ENCODE results near the gene METTL6.
"Not testable (repeated sequence)": the region's sequence is repeated elsewhere in the genome, so short reads cannot be mapped to it uniquely, and the experiment has no call there.

METTL6 gene, protein sequence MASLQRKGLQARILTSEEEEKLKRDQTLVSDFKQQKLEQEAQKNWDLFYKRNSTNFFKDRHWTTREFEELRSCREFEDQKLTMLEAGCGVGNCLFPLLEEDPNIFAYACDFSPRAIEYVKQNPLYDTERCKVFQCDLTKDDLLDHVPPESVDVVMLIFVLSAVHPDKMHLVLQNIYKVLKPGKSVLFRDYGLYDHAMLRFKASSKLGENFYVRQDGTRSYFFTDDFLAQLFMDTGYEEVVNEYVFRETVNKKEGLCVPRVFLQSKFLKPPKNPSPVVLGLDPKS

DNA sequence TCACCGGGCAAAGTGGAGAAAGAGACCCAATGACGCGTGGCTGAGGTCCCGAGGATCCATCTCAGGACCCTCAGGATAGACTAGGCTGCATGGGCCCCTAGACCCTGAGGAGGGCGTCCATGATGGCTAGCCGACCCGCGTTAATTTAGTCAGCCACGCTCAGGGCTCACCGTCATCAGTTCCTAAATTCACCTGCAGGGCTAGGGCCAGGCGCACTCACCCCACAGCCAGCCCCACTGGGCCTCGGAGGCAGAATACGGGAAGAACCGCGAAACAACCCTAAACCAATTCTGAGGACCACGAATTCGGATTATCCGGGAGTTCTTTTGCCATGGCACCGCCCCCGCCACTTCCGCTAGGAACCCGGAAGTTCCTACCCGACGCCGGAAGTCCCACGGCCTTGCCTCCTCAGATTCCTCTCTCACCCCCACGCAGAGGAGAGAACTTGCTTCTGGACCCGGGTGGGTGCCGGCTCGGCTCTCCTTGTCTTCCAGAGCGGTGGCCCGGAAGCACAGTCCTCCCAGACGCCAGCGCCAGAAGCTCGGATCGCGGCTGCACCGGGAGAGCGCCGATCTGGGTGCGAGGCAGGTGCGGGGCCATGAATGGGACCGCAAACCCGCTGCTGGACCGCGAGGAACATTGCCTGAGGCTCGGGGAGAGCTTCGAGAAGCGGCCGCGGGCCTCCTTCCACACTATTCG is at the start of gene METTL6, which contains the start of gene EAF1:
Gene METTL6 (minus strand): TSS at position 363 of the 699 bp plus-strand sequence. CDS start 1,033 bp downstream, outside the sequence.
Gene EAF1 (plus strand): TSS at position 417 of the 699 bp plus-strand sequence. CDS start 182 bp downstream, at position 599.
- peak; percentile 85 for DNase-seq (ENCODE audit: low spot score)

DNA sequence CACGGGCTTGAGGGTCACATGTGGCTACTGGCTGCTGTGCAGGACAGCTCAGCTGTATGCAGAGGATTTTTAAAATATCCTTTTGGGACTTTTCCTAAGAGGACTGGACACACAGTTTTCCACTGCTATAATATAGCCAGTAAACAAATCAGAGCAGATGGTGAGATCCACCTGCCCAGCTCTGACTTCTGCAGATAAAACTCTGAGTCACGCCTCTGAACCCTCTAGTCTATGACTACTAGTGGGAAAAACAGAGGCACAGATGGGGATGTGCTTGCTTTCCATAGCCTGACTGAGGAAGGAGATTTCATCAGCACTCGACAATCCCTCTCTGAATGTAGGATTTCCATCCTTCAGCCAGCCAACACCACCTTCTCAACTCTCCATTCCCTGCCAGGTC is 49.0 kb upstream of the METTL6 start:
- no peak for DNase-seq (ENCODE audit: low spot score)

DNA sequence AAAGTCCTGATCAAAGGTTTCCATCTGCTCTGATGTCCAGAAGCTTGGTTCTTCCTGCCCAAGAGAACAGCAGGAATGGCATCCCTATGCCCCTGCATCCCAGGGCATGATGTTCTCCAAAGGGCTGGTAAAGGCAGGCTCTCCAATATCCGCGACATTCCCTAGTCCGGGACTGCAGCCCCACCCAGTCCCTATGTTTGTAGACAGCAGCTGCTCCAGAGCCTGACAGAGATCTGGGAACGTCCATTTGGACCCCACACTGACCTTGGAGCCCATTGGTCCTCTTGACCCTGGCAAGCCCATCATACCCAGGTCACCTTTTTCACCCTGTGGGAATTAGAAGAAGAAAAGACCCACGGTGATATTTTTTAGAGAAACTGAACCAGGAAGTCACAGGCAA is 47.8 kb upstream of the METTL6 start:
- DNase-seq (ENCODE audit: low spot score): no peak

DNA sequence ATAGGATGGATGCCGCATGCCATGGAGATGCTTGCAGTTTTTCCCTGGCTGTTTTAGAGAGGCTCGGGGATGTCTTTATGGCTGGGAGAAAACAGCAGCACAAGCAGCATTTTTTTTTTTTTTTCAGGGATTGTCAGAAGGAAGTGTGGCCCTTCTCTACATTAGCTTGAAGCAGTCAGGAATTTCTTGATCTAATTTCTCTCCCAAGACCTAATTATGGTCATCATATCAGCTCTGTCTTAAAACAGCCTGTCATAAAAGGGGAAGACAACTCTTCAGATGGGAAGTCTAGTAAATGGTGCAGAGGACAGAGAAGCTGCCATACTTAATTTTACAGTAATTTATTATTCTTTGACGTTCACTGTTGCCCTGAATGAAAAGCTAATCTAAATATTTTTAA is 44.5 kb upstream of the METTL6 start:
- DNase-seq (ENCODE audit: low spot score): no peak

DNA sequence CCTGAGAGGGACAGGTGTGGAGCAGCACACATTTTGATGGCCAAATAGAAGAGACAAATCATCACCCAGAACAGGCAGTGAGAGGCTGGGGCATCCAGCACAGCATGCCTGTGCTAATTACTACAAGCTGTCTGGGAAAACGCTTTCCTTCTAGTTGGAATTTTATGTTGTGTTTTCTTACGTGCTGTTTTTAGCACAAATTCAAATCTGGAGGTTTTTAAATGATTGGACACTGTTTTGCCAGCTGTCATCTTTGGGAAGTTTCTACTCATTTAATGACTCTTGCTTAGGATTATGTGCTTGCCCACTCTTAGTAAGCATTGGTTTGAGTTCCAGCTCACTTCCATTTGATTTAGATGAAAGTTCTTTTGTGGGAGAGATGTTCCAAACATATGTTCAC is 43.5 kb upstream of the METTL6 start:
- DNase-seq (ENCODE audit: low spot score): no peak

DNA sequence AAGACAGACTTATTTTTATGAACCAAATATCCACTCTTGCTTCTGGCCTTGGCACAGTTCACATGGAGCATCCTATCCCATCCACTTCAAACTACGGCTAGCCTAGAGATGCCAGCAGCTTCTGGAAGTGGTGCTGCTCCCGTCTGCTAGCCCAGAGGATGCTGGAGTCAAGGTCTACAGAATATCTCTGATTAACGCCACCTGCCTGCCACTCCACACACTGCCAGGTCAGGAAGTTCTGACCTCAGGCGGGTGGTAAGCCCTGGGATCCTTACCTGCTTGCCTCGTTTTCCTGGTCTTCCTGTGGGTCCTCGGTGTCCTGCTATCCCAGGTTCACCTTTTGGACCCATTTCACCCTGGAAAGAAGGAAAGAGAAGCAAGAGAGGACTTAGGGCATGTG is 42.9 kb upstream of the METTL6 start:
- DNase-seq (ENCODE audit: low spot score): no peak

DNA sequence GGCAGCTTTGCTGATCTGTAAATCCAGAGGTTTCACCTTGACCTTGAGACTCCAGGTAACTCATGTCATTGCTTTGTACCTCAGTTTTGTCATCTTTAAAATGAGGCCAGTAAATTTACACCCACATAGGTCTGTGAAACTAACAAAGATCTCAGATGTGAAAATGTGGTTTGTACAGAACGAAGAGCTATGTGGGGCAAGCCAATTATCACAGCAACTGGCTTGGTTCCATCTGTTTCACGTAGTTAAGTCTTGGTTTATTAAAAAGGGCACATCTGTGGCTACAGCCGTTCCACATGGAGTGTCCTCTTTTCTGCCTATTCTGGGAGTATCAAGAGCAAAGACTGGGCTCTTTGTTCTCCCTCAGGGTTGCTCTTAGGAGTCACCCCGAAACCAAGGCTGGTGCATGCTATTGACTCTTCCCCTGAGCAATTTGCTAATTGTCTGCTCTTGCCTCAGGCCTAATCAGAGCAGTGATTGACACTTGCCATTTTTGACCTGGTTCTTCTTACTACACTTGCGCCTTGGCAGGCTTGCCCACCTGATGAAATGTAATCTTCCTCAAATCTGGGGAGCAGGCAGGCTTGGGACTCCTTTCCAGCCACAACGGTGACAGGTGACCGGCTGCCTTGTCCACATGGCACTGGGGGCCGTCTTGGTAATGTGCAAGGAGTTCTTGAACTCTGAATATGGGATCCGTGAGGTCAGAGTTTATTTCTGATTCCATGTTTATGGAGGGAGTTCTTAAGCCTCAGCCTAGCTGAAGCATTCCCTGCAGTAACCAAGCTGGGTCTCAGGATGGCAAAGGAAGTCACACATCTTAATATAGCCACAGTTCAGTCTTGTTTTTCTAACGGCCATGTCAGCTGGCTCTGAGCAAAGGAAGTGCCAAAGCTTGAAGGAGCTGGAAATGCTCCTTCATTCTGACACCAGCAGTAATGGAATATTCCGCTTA is 40.2 kb upstream of the METTL6 start:
- no peak for DNase-seq (ENCODE audit: low spot score)

DNA sequence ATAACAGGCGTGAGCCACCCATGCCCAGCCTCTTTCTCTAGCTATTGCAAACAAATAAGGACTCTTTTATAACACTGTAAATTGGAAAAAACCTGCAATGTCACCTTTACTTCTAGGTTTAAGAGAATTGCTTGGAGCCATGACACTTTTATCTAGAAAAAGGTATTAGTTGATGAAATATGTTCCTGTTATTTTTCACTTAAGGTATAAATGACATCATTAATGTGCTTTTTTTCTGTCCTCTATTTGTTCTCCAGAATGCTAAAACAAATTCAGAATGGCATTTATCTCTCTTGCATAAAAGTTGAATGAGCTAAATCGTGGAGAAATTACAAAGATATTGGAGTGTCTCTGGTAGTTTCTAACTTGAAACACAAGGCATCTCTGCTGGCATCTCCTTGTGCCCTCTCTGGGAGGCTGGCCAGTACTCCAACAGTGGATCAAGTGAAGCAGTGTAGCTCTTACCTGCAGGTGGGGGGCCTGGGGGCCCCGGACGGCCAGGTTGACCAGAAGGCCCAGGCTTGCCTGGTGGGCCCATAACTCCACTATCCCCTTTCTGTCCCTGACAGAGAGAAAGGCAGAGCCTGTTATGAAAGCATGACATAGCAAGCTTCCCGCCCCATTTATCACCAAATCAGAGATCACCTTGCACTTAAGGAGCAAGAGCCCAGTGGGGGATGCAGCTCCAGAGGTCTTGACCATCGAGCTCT is 38.7 kb upstream of the METTL6 start:
- no peak for DNase-seq (ENCODE audit: low spot score)

DNA sequence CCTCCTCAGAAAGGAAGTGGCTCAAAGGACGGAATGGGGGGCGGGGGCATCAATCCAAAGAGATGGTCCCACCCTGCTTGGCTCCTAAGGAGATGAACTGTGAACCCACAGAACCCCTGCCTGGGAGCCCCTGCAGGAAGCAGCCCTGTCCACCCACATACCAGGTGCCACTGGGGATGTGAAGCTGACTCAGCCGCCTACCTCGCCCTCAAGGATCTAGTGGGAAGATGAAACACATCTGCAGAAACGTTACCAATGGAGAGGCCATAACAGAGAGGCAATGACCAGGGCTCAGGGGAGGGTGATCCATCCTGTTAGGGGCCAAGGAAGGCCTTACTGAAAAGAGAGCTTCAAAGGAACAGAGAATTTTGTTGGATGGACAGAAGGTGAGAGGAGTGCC is 35.1 kb upstream of the METTL6 start:
- DNase-seq (ENCODE audit: low spot score): no peak

DNA sequence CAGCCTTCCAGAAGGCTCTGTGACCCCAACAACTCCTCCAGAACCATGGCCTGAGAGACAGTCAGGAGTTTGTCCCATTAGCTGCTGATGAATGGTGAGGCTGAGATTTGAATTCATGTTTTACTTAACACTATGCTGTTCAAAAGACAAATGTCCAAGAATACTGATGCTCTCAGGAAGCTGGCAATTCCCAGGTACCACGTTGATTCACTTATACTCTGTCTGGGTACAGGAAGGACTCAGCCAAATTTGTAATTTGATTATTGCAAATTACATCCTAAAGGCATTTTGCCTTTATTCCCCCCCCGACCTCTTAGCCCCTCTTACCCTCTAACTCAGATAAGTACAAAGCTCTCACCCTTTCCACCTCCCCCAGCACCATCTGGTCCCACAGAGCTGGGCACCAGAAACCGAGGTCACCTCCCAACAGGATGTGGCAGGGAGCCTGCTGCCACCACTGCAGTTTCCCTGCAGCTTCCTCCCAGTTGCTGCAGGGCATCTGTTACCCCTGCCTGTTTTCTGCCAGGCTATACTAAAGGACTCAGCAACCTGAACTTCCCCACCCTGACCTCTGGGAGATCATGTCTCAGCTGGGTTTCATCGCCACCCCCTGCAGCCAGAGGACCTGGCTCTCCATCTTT is 33.7 kb upstream of the METTL6 start:
- DNase-seq (ENCODE audit: low spot score): no peak

DNA sequence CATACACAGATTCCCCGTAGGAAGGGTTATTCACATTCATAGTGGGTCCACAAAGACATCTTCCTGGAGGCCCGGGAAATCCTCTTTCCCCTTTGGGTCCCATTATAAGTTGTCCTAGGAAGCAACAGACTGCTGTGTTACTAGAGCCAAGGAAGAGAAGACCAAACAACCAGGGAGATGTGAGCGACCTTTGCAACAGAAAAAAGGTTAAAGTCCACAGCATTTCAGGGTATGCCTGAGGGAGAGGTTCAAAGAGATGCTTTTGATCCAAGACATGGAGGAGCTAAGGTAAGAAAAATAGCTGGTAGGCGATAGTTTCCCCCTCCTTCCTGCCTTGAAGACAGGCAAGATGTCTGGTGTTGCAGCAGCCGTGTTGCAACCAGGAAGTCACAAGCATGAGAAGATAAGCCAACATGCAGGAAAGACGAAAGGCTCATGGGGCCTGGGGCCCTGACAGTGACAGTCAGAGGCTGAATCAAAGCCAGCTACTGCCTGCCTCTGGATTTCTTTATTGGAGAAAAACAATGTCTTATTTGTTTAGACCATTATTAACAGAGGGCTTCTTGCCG is 31.0 kb upstream of the METTL6 start:
- no peak for DNase-seq (ENCODE audit: low spot score)

DNA sequence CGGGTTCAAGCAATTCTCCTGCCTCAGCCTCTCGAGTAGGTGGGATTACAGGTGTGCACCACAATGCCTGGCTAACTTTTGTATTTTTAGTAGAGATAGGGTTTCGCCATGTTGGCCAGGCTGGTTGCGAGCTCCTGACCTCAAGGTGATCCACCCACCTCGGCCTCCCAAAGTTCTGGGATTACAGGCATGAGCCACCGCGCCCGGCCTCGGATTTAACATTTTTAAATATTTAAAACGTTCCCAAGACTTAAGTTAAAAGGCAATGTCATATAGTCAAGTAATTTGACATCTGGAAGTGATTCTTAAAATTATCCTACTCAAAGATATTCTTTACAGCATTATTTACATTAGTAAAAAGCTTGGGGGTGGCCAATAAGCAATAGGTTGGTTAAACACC is 29.6 kb upstream of the METTL6 start:
- not testable (repeated sequence) for DNase-seq (ENCODE audit: low spot score)

DNA sequence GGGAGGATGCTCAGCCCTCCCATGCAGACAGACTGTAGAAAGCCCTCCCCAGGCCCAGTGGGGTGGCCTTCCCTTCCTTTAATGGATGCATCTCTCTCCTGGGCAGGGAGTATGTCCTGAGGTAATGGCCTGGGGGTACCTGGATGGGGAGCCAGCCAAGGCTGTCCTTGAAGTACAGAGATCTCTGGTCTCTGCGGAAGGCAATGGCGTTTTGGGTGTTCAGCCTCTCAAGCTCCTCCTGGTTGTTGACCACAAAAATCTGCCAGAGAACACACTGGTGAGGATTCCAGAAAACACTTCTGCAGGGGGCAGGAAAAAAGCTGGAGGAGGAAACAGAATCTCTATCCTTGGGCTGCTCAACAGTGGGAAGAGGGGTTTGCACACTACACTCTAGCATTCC is 29.0 kb upstream of the METTL6 start:
- DNase-seq (ENCODE audit: low spot score): no peak

DNA sequence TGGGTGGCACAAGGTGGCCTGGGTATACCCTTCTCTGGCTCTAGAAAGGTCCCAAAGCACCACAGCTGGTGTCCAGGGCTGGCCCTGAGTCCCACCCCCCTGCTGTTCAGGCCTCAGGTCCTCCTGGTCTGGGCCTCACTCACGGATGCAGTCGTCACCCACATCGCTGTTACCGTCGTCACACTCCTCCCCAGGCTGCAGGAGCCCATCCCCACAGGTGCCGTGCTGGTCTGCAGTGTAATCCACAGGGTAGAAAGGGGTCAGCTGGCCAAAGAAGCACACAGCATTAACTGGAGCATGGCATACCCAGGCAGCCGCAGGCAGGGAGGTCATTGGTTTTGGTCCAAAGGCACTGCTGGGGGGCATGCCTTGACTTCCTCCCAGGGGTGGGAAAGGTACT is 28.4 kb upstream of the METTL6 start:
- no peak for DNase-seq (ENCODE audit: low spot score)

DNA sequence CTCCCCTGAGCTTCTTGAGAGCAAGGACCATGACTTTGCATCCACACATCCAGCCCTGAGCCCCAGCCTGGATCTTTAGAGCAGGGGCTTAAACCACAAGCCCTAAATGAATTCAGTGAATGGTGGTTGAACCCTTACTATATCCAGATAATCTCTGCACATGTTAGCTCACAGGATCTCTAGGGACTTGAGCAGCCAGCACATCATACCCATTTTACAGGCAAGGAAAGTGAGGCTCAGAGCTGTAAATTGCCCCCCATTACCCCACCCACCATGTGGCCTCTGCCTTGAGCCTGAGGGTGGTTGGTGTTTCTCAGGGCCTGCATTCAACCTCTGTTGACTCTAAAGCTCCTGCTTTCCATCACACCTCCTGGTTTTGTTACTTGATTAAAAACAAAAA is 27.6 kb upstream of the METTL6 start:
- DNase-seq (ENCODE audit: low spot score): no peak

DNA sequence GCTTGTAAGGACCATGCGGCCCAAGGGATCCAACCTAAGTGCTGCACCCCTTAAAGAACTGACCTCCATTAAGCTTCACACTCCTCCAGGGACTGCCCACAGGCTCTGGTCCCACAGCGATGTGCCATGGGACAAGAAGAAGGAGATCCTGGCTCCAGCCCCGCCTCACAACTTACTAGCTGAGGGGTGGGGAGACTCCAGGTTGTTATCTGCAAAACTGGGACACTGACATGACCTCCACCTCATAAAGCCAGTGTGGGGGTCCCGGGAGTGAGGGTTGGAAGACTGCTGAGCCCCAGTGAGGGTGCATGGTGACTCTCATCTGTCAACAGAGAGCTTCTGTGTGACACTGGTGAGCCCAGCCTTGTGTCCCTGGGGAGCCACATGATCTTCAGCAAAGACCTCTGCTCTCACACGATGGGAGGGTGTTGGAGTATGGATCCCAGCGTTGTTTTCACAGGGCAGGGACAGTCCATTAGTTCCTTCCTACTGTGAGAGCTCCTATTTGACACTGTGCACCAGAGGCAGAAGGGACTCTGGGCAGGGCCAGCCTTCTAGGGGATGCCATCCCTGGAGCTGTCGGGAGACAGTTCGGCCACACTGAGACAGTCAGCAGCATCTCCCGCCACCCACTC is 26.8 kb upstream of the METTL6 start:
- no peak for DNase-seq (ENCODE audit: low spot score)

DNA sequence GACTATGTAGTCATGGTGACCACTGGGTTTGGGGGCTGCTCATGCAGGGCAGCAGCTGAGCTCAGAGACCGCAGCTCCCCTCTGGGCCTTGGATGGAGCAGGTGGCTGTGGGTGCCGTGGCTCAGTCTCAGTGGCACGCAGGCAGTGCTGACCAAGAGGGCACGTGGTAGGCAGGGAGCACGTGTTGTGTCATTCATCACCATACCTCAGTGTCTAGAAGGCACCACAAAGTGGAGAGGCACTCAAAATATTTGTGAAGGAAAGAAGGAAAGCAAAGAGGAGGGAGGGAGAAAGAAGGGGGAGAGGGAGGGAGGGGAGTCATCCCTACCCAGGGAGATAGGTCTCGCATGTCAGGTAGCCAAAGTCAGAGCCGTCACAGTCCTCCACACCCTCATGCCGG is 26.2 kb upstream of the METTL6 start:
- no peak for DNase-seq (ENCODE audit: low spot score)

DNA sequence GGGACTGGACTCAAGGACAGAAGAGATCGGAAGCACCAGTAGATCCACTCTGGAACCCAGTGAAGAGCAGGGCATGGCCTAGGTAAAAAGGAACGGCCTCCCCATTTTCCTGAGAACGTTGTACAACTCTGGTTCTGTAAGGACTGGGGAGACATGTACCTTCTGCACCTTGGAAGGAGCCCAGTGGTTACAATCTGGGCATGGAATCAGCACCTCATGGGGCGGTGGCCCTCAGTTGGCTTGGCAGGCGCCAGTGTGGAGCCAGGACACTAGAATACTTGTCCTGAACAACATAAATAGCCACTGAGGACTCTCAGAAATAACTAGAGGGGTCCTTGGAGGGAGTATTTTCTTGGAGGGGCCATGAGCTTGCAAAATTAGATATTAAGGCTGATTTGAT is 25.6 kb upstream of the METTL6 start:
- DNase-seq (ENCODE audit: low spot score): no peak

DNA sequence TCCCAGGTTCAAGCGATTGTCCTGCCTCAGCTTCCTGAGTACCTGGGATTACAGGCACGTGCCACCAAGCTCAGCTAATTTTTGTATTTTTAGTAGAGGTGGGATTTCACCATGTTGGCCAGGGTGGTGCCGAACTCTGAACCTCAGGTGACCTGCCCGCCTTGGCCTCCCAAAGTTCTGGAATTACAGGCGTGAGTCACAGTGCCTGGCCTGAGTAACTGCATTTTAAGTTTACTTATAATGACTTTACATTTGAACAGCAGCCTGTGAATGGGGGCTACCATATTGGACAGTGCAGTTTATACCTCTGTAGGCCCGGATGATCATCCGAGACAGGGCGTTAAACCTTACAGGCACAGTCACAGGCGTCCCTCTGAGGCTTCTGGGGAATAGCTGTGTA is 24.8 kb upstream of the METTL6 start:
- no peak for DNase-seq (ENCODE audit: low spot score)
